Astrocyte (in vitro differentiated cells and primary cell): ENCODE data around the gene ARL6IP5. TPM values are rescaled to one million over a fixed set of nuclear protein-coding genes. Genes with fewer than 3 reads are reported as not detected.

ENCODE experiments used
- DNase-seq: peaks from one replicate; pipeline ENCODE4 v3.0.0-alpha.2; 2010; ENCODE audit warnings: low read depth
- FAIRE-seq: peaks from 2 replicates; lab custom pipeline; 2011; peaks lifted over from hg19 to GRCh38; lab: Jason Lieb, UNC
- H2AFZ ChIP-seq: 2 replicates; pipeline ENCODE4 v1.6.0; 2012; ENCODE audit warnings: low read depth, low read length, inconsistent platforms
- H3K27ac ChIP-seq: 2 replicates; pipeline ENCODE4 v1.5.1; 2011; ENCODE audit warnings: low read depth, low read length, inconsistent platforms
- H3K27me3 ChIP-seq: 2 replicates; pipeline ENCODE4 v1.6.0; 2011; ENCODE audit warnings: low read length, inconsistent platforms; ENCODE audit not compliant: insufficient read depth
- H3K36me3 ChIP-seq: 2 replicates; pipeline ENCODE4 v1.5.1; 2011; ENCODE audit warnings: low read length, inconsistent platforms; ENCODE audit not compliant: insufficient read depth
- H3K4me1 ChIP-seq: 2 replicates; pipeline ENCODE4 v1.5.1; 2011; ENCODE audit warnings: low read length, inconsistent platforms; ENCODE audit not compliant: insufficient read depth
- H3K4me2 ChIP-seq: 2 replicates; pipeline ENCODE4 v1.6.0; 2012; ENCODE audit warnings: low read length, inconsistent platforms
- H3K4me3 ChIP-seq: 2 replicates; pipeline ENCODE4 v1.5.1; 2011; ENCODE audit warnings: low read depth, mild to moderate bottlenecking, low read length, inconsistent platforms; ENCODE audit not compliant: insufficient read depth
- H3K79me2 ChIP-seq: 2 replicates; pipeline ENCODE4 v1.6.0; 2012; ENCODE audit warnings: mild to moderate bottlenecking, low read length, inconsistent platforms; ENCODE audit not compliant: insufficient read depth
- H3K9ac ChIP-seq: 2 replicates; pipeline ENCODE4 v1.6.0; 2012; ENCODE audit warnings: mild to moderate bottlenecking, low read length, inconsistent platforms
- H3K9me3 ChIP-seq: 2 replicates; pipeline ENCODE4 v1.5.1; 2012; ENCODE audit warnings: low read depth, mild to moderate bottlenecking, low read length, inconsistent platforms; ENCODE audit not compliant: insufficient read depth
- H4K20me1 ChIP-seq: 2 replicates; pipeline ENCODE4 v1.6.0; 2012; ENCODE audit warnings: low read length, inconsistent platforms; ENCODE audit not compliant: insufficient read depth
- H3K27ac Mint-ChIP-seq: one replicate; pipeline ENCODE4 v1.8.0; 2021; ENCODE audit warnings: mild to moderate bottlenecking, mixed read lengths; ENCODE audit not compliant: unreplicated experiment
- H3K27me3 Mint-ChIP-seq: one replicate; pipeline ENCODE4 v1.8.0; 2021; ENCODE audit warnings: low read depth, mixed read lengths; ENCODE audit not compliant: unreplicated experiment
- H3K36me3 Mint-ChIP-seq: one replicate; pipeline ENCODE4 v1.8.0; 2021; ENCODE audit warnings: low read depth, mixed read lengths; ENCODE audit not compliant: unreplicated experiment
- H3K4me1 Mint-ChIP-seq: one replicate; pipeline ENCODE4 v1.8.0; 2021; ENCODE audit warnings: low read depth, mixed read lengths; ENCODE audit not compliant: unreplicated experiment
- H3K4me3 Mint-ChIP-seq: one replicate; pipeline ENCODE4 v1.8.0; 2021; ENCODE audit warnings: mild to moderate bottlenecking, moderate library complexity, mixed read lengths; ENCODE audit not compliant: unreplicated experiment
- H3K9me3 Mint-ChIP-seq: one replicate; pipeline ENCODE4 v1.8.0; 2021; ENCODE audit warnings: mild to moderate bottlenecking, mixed read lengths; ENCODE audit not compliant: unreplicated experiment
- EZH2 ChIP-seq: IDR thresholded peaks from 2 replicates; pipeline ENCODE4 v1.6.1; 2012; ENCODE audit warnings: mild to moderate bottlenecking, low read length, inconsistent platforms; ENCODE audit not compliant: insufficient read depth
- total RNA-seq: library from RNA; stranded (reverse); gene quantifications from 2 replicates; pipeline ENCODE4 v1.2.1, GENCODE V29; 2021
- TF ChIP-seq, protein P1 (sequence below): IDR thresholded peaks from 2 replicates; pipeline ENCODE4 v1.5.1; 2011; ENCODE audit warnings: low read depth, mild to moderate bottlenecking, inconsistent platforms, low read length, moderate library complexity; ENCODE audit not compliant: insufficient read depth

ARL6IP5 gene
- total RNA-seq, 1 donor from 2014 or later: 160 TPM

DNA sequence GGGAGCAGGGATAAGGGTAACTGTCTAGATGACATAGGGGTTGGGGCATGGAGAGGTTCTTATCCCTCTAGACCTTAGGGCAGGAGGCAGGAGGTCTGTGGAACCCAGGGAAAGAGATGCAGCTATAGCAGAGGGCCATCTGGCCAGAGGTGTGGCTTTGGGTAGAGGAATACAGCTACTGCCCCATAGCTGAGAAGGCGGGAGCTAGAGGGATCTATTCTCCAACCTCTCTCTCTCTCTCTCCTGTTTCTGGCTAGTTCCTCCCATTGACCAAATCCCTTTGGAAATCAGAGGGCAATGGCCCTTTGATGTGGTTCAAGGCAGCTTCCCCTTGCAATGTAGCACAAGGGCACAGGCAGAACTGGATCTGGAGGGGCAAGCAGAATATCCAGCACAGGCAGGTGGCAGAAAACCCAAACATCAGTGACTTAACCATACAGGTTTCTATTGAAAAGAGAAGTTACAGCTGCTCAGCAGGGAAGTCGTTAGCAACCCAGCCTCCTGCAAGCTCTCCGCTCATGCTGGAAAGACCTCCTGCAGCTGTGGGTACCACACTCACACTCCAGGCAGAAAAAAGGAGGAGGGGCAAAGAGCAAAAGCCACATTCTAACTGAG lies 60.0 kb downstream of the ARL6IP5 start:
- Mint-ChIP-seq H3K27ac (no peak overlapping the region), H3K4me3 (no peak overlapping the region), H3K36me3 (no peaks in the 10 kb centered on the region), H3K27me3 (peaks cover 2% of the 10 kb centered on the region), H3K4me1 (peaks cover 3% of the 10 kb centered on the region), H3K9me3 (no peaks in the 10 kb centered on the region)
- Histone ChIP-seq H3K9ac (no peak overlapping the region), H4K20me1 (no peaks in the 10 kb centered on the region), H3K36me3 (no peaks in the 10 kb centered on the region), H3K79me2 (no peaks in the 10 kb centered on the region), H3K9me3 (no peaks in the 10 kb centered on the region), H3K4me2 (no peak overlapping the region), H3K4me3 (no peak overlapping the region), H3K27ac (no peak overlapping the region), H3K4me1 (no peaks in the 10 kb centered on the region), H3K27me3 (peaks cover 2% of the 10 kb centered on the region), H2AFZ (no peak overlapping the region)
- DNase-seq (no peak), FAIRE-seq (no peak)
- TF ChIP-seq, protein P1, sequence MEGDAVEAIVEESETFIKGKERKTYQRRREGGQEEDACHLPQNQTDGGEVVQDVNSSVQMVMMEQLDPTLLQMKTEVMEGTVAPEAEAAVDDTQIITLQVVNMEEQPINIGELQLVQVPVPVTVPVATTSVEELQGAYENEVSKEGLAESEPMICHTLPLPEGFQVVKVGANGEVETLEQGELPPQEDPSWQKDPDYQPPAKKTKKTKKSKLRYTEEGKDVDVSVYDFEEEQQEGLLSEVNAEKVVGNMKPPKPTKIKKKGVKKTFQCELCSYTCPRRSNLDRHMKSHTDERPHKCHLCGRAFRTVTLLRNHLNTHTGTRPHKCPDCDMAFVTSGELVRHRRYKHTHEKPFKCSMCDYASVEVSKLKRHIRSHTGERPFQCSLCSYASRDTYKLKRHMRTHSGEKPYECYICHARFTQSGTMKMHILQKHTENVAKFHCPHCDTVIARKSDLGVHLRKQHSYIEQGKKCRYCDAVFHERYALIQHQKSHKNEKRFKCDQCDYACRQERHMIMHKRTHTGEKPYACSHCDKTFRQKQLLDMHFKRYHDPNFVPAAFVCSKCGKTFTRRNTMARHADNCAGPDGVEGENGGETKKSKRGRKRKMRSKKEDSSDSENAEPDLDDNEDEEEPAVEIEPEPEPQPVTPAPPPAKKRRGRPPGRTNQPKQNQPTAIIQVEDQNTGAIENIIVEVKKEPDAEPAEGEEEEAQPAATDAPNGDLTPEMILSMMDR: no peak
- no peak for TF ChIP-seq EZH2

DNA sequence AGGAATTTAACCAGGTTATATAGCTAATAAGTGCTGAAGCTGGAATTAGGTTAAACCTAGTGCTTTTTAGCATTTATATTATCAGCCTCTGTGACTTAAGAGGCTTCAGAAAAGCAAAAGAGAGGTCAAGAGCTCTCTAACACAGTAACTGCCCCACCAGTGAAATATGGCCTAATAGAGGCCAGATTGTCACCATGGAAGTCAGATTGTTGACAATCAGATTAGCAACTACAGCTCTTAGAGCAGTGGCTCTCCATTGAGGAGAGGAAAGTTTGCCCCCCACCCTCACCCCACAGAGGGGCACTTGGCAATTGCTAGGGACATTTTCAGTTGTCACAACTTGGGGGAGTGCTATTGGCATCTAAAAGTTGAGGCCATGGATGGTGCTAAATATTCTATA lies 61.0 kb downstream of the ARL6IP5 start:
- Mint-ChIP-seq H3K36me3 (no peaks in the 10 kb centered on the region), H3K27ac (no peak overlapping the region), H3K27me3 (no peaks in the 10 kb centered on the region), H3K9me3 (no peaks in the 10 kb centered on the region), H3K4me3 (no peak overlapping the region), H3K4me1 (peaks cover 3% of the 10 kb centered on the region)
- no peaks in the 10 kb centered on the region for H3K9me3 ChIP-seq
- H3K27ac ChIP-seq: no peak overlapping the region
- no peaks in the 10 kb centered on the region for H3K36me3 ChIP-seq
- H4K20me1 ChIP-seq: no peaks in the 10 kb centered on the region
- DNase-seq (no peak), FAIRE-seq (no peak)
- no peaks in the 10 kb centered on the region for H3K79me2 ChIP-seq
- H3K4me2 ChIP-seq: no peak overlapping the region
- H3K4me3 ChIP-seq: no peak overlapping the region
- no peak overlapping the region for H2AFZ ChIP-seq
- TF ChIP-seq EZH2: no peak
- TF ChIP-seq, protein P1: no peak
- H3K4me1 ChIP-seq: no peaks in the 10 kb centered on the region
- H3K27me3 ChIP-seq: peaks cover 2% of the 10 kb centered on the region
- H3K9ac ChIP-seq: no peak overlapping the region

DNA sequence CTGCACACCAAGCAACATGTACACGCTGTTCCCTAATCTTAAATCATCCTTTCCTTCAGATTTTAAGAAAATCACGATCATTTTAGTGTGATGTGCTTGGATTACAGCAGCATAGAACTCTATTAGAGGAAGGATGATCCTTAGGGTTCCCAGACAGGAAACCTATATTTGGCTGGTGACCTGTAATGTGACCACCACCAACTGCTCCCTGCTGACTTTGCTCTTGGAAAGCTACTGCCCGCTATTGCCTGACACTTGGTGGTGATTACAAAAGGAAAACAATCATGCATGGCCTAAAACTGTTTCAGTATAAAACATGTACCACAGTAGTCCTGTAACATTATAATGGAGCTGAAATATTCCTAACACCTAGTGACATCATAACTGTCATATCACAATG lies 64.8 kb downstream of the ARL6IP5 start:
- no peak overlapping the region for H3K27ac Mint-ChIP-seq
- H3K27me3 ChIP-seq: peaks cover 4% of the 10 kb centered on the region
- no peak overlapping the region for H2AFZ ChIP-seq
- no peak overlapping the region for H3K27ac ChIP-seq
- H3K9ac ChIP-seq: no peak overlapping the region
- H3K4me2 ChIP-seq: no peak overlapping the region
- FAIRE-seq: no peak
- H3K36me3 Mint-ChIP-seq: no peaks in the 10 kb centered on the region
- no peaks in the 10 kb centered on the region for H3K79me2 ChIP-seq
- H3K4me1 Mint-ChIP-seq: peaks cover 3% of the 10 kb centered on the region
- peaks cover 17% of the 10 kb centered on the region for H3K27me3 Mint-ChIP-seq
- H3K9me3 Mint-ChIP-seq: no peaks in the 10 kb centered on the region
- no peaks in the 10 kb centered on the region for H3K9me3 ChIP-seq
- DNase-seq: no peak
- no peaks in the 10 kb centered on the region for H3K4me1 ChIP-seq
- TF ChIP-seq EZH2: no peak
- TF ChIP-seq, protein P1: no peak
- H4K20me1 ChIP-seq: no peaks in the 10 kb centered on the region
- no peak overlapping the region for H3K4me3 ChIP-seq
- H3K36me3 ChIP-seq: no peaks in the 10 kb centered on the region
- no peak overlapping the region for H3K4me3 Mint-ChIP-seq
